Lower leg skin (tissue), 4 donors: Measurements from ENCODE around the gene PAGE5. TPM values are rescaled to one million over a fixed set of nuclear protein-coding genes. Genes with fewer than 3 reads are reported as not detected.

ENCODE experiments used
- DNase-seq, 2 donors: peaks; one replicate each; pipeline ENCODE4 v3.0.0-alpha.2; 2019; ENCODE audit warnings: low spot score in 2 of 2
- H3K4me3 ChIP-seq: fragments of 200-600 bp; sonication (generic); 2 replicates; pipeline ENCODE4 v1.5.1; 2017; ENCODE audit warnings: mild to moderate bottlenecking, low read depth; ENCODE audit not compliant: poor library complexity, severe bottlenecking
- CTCF ChIP-seq, 3 donors: fragments of 450-650 bp; IDR thresholded peaks; one replicate each; pipeline ENCODE4 v1.5.1; 2016; ENCODE audit warnings: antibody characterized with exemption in 3 of 3, mild to moderate bottlenecking in 3 of 3, moderate library complexity in 2 of 3
- POLR2A ChIP-seq, 2 donors: fragments of 450-650 bp; IDR thresholded peaks; one replicate each; pipeline ENCODE4 v1.6.1; 2016 to 2017; ENCODE audit warnings: antibody characterized with exemption in 2 of 2, mild to moderate bottlenecking in 1 of 2, moderate library complexity in 1 of 2
- WGBS, 2 donors: methylation state at CpG; one replicate each; pipeline ENCODE4 v1.1.5; 2018; 5-methylcytosine and 5-hydroxymethylcytosine counted together
- intact Hi-C: fragments of 100-400 bp; cut with DNase I; formaldehyde crosslinking; loops from one replicate; pipeline ENCODE4 v1.15.0; 2023; ENCODE audit warnings: low total_unique reads
- total RNA-seq, 4 donors: library from RNA; depleted of rRNA; stranded (reverse); fragments of >200 nt; gene quantifications; one replicate each; pipeline ENCODE4 v1.1.0, GENCODE V29; 2016

The PAGE5 gene
- total RNA-seq, 4 donors from 2014 or later = not detected

GRCh38 chrX:55264816-55265215 lies 44.7 kb downstream of the PAGE5 start, which contains the start of gene PAGE3:
TSS of gene PAGE3 (minus strand) at chrX:55264916. CDS start at chrX:55263903, 1,013 bp downstream.
- WGBS, 2 donors = 85 to 94% methylated on average over 5 of the region's 5 CpGs
- TF ChIP-seq CTCF (IDR thresholded peaks at IDR 0.05) = no peak
- TF ChIP-seq POLR2A (IDR thresholded peaks at IDR 0.05) = no peak
- intact Hi-C loops = no loop called here

More at GRCh38 chrX:55264816-55265215, 44.7 kb downstream of the PAGE5 start, which contains the start of gene PAGE3:
- no peak within 1 kb of the TSS for H3K4me3 ChIP-seq
- DNase-seq = no peak

Other genes with a start within 250 kb of the PAGE5 start
- gene PFKFB1, start 226.2 kb upstream of the PAGE5 start, total RNA-seq = under 1 TPM in 3 of 4 donors, not detected in 1; 0.19 to 0.52 (median 0.42) TPM
- gene APEX2, start 220.0 kb upstream of the PAGE5 start, total RNA-seq = 10 to 100 TPM; 17.9 to 25.2 (median 20.2) TPM
- gene ALAS2, start 189.4 kb upstream of the PAGE5 start, total RNA-seq = not detected
- not detected for gene PAGE2B, start 145.3 kb upstream of the PAGE5 start, total RNA-seq
- gene PAGE2, start 131.3 kb upstream of the PAGE5 start, total RNA-seq = not detected
- not detected for gene PAGE3, start 44.6 kb downstream of the PAGE5 start, total RNA-seq
- gene MAGEH1, start 231.8 kb downstream of the PAGE5 start, total RNA-seq = 10 to 100 TPM; 10.3 to 15.7 (median 11.7) TPM